HG02981 (cell line): ENCODE results near the gene NRXN3.

Experiments
- ATAC-seq: cut with Tn5 transposase; IDR thresholded peaks from one replicate; pipeline ENCODE4 v1.9.1; 2021; ENCODE audit warnings: mild to moderate bottlenecking, moderate library complexity; ENCODE audit not compliant: unreplicated experiment

The NRXN3 gene

GRCh38 chr14:78764645-78765044, 594.5 kb downstream of the NRXN3 start:
- ATAC-seq, result no peak

GRCh38 chr14:78767436-78767835, 597.3 kb downstream of the NRXN3 start:
- no peak for ATAC-seq

GRCh38 chr14:78782551-78782950, 612.4 kb downstream of the NRXN3 start:
- no peak for ATAC-seq

GRCh38 chr14:78785265-78785664, 615.1 kb downstream of the NRXN3 start:
- ATAC-seq, result no peak

- ATAC-seq, result no peak
Observed at GRCh38 chr14:78788467-78789360, 618.5 kb downstream of the NRXN3 start.

- no peak for ATAC-seq
Observed at GRCh38 chr14:78790271-78790670, 620.1 kb downstream of the NRXN3 start.

GRCh38 chr14:78798757-78799156, 628.6 kb downstream of the NRXN3 start:
- ATAC-seq, result no peak

GRCh38 chr14:78805570-78805969, 635.4 kb downstream of the NRXN3 start:
- no peak for ATAC-seq

GRCh38 chr14:78823035-78823434, 652.9 kb downstream of the NRXN3 start:
- ATAC-seq, result no peak

- ATAC-seq, result no peak
Observed at GRCh38 chr14:78823516-78823915, 653.3 kb downstream of the NRXN3 start.

- ATAC-seq, result peak; percentile 91
Observed at GRCh38 chr14:78829274-78829673, 659.1 kb downstream of the NRXN3 start.

GRCh38 chr14:78834766-78835451, 664.7 kb downstream of the NRXN3 start:
- ATAC-seq, result no peak

GRCh38 chr14:78835909-78836308, 665.7 kb downstream of the NRXN3 start:
- no peak for ATAC-seq

GRCh38 chr14:78836777-78837176, 666.6 kb downstream of the NRXN3 start:
- peak; percentile 62 for ATAC-seq

- no peak for ATAC-seq
Observed at GRCh38 chr14:78838959-78839358, 668.8 kb downstream of the NRXN3 start.

- ATAC-seq, result no peak
Observed at GRCh38 chr14:78840898-78841297, 670.7 kb downstream of the NRXN3 start.

GRCh38 chr14:78847801-78848200, 677.6 kb downstream of the NRXN3 start:
- ATAC-seq, result no peak

- peak; percentile 95 for ATAC-seq
Observed at GRCh38 chr14:78848234-78848820, 678.2 kb downstream of the NRXN3 start.

- no peak for ATAC-seq
Observed at GRCh38 chr14:78849952-78850351, 679.8 kb downstream of the NRXN3 start.

- ATAC-seq, result no peak
Observed at GRCh38 chr14:78851189-78851588, 681.0 kb downstream of the NRXN3 start.

- ATAC-seq, result no peak
Observed at GRCh38 chr14:78852040-78852439, 681.9 kb downstream of the NRXN3 start.

- ATAC-seq, result no peak
Observed at GRCh38 chr14:78857974-78858373, 687.8 kb downstream of the NRXN3 start.
